HepG2 (cell line): ENCODE measurements around the gene IL32. TPM values are rescaled to one million over a fixed set of nuclear protein-coding genes. Genes with fewer than 3 reads are reported as not detected.

Experiments used
- ATAC-seq: fragments of 200-7000 bp; cut with Tn5 transposase; 3 replicates; pipeline ENCODE4 v1.9.1; 2020; ENCODE audit warnings: mild to moderate bottlenecking, moderate library complexity
- Bru-seq: library from RNA; stranded (reverse); fragments of 400-500 nt; gene quantifications from one replicate; lab custom pipeline; 2021; lab: Mats Ljungman, UMichigan
- BruChase-seq, 2 experiments: library from RNA; stranded (reverse); fragments of 400-500 nt; gene quantifications; one replicate each; lab custom pipeline; 2021; lab: Mats Ljungman, UMichigan
- BruUV-seq: library from RNA; stranded (reverse); fragments of 400-500 nt; replicated peaks from 2 replicates; lab custom pipeline; 2021; lab: Mats Ljungman, UMichigan
- CTCF ChIA-PET: fragments of 300-600 bp; formaldehyde crosslinking; extraction: SDS; loops from one replicate; lab custom pipeline; 2021; ENCODE audit warnings: low total read pairs, inconsistent platforms, low intra/inter-chr PET ratio; lab: Yijun Ruan, JAX
- POLR2A ChIA-PET: fragments of 350-600 bp; sonication (Branson Sonifier 250); formaldehyde crosslinking; loops from one replicate; lab custom pipeline; 2020; ENCODE audit warnings: antibody characterized with exemption, inconsistent platforms; lab: Yijun Ruan, JAX
- DNase-seq: peaks from one replicate; pipeline ENCODE4 v3.0.0-alpha.2; 2015; ENCODE audit warnings: low spot score
- FAIRE-seq: peaks from 3 replicates; lab custom pipeline; 2011; peaks lifted over from hg19 to GRCh38; lab: Jason Lieb, UNC
- H2AFZ ChIP-seq: one replicate; pipeline ENCODE4 v1.6.1; 2011; ENCODE audit warnings: low read length, inconsistent platforms
- H3K27ac ChIP-seq: fragments of 300-600 bp; 3 replicates; pipeline ENCODE4 v1.8.0; 2011; ENCODE audit warnings: mixed run types, mild to moderate bottlenecking, mixed read lengths, low read length, inconsistent platforms; ENCODE audit not compliant: insufficient read depth; ENCODE audit errors: extremely low read length
- H3K27me3 ChIP-seq, 2 experiments: fragments of 200-600 bp in 1 of 2; 2 replicates in 1 of 2; 3 replicates in 1 of 2; pipeline versions ENCODE4 v1.6.0 to v1.8.0; 2011; ENCODE audit warnings: low read length in 2 of 2, mild to moderate bottlenecking in 2 of 2, moderate library complexity in 2 of 2, inconsistent platforms in 1 of 2; ENCODE audit not compliant: insufficient read depth in 2 of 2, control insufficient read depth in 1 of 2
- H3K36me3 ChIP-seq, 2 experiments: fragments of 200-600 bp in 1 of 2; replicated peaks in 1 of 2; 2 replicates in 1 of 2; 3 replicates in 1 of 2; pipeline versions ENCODE4 v1.5.1 to v1.8.0; 2011; ENCODE audit warnings: low read length in 2 of 2, inconsistent platforms in 1 of 2; ENCODE audit not compliant: insufficient read depth in 2 of 2, control insufficient read depth in 1 of 2
- H3K4me1 ChIP-seq: 2 replicates; pipeline ENCODE4 v1.5.1; 2012; ENCODE audit warnings: low read length, inconsistent platforms; ENCODE audit not compliant: insufficient read depth
- H3K4me2 ChIP-seq: 2 replicates; pipeline ENCODE4 v1.6.0; 2011; ENCODE audit warnings: low read depth, low read length, inconsistent platforms
- H3K4me3 ChIP-seq, 3 experiments: fragments of 200-600 bp in 1 of 3; sonication (generic), shearing (Covaris generic) in 1 of 3; replicated peaks in 1 of 3; 2 replicates each; pipeline ENCODE4 v1.5.1; 2011 to 2016; ENCODE audit warnings: low read length in 3 of 3, inconsistent platforms in 2 of 3, low read depth in 2 of 3, mild to moderate bottlenecking in 2 of 3, control low read depth in 1 of 3, mixed read lengths in 1 of 3; ENCODE audit not compliant: insufficient read depth in 1 of 3
- H3K79me2 ChIP-seq: one replicate; pipeline ENCODE4 v1.6.1; 2011; ENCODE audit warnings: low read length, inconsistent platforms; ENCODE audit not compliant: insufficient read depth
- H3K9ac ChIP-seq: 2 replicates; pipeline ENCODE4 v1.6.0; 2011; ENCODE audit warnings: mild to moderate bottlenecking, low read depth, low read length, inconsistent platforms; ENCODE audit not compliant: insufficient read depth
- H3K9me3 ChIP-seq: 2 replicates; pipeline ENCODE4 v1.5.1; 2012; ENCODE audit warnings: mild to moderate bottlenecking, low read length
- H4K20me1 ChIP-seq: 2 replicates; pipeline ENCODE4 v1.6.0; 2011; ENCODE audit warnings: inconsistent platforms, mild to moderate bottlenecking, low read length, moderate library complexity; ENCODE audit not compliant: insufficient read depth
- BRF2 ChIP-seq: sonication (generic); formaldehyde crosslinking; IDR thresholded peaks from 2 replicates; pipeline ENCODE4 v1.8.1; 2022; ENCODE audit warnings: mild to moderate bottlenecking, missing genetic modification reagents
- KDM5A ChIP-seq: fragments of 200-600 bp; sonication (generic); IDR thresholded peaks from 2 replicates; pipeline ENCODE4 v1.7.0; 2018; ENCODE audit warnings: antibody characterized with exemption, mild to moderate bottlenecking, low read length, borderline replicate concordance
- MLLT10 ChIP-seq: sonication (generic); formaldehyde crosslinking; IDR thresholded peaks from 2 replicates; pipeline ENCODE4 v1.4.0; 2020; ENCODE audit warnings: missing genetic modification reagents
- MLX ChIP-seq: IDR thresholded peaks from 2 replicates; pipeline ENCODE4 v1.6.1; 2016
- NFIB ChIP-seq: sonication (generic); formaldehyde crosslinking; IDR thresholded peaks from 2 replicates; pipeline ENCODE4 v1.9.0; 2021; ENCODE audit warnings: missing genetic modification reagents, mild to moderate bottlenecking, borderline replicate concordance
- PBX2 ChIP-seq: IDR thresholded peaks from 2 replicates; pipeline ENCODE4 v1.6.1; 2016; ENCODE audit warnings: control low read depth
- PLRG1 ChIP-seq: fragments of 450-650 bp; conservative IDR thresholded peaks from 2 replicates; pipeline ENCODE4 v1.6.1; 2016
- TCF12 ChIP-seq, 2 experiments: fragments of 450-650 bp in 1 of 2; sonication (generic) in 1 of 2; formaldehyde crosslinking in 1 of 2; IDR thresholded peaks; 2 replicates each; pipeline versions ENCODE4 v1.6.1 to v1.8.0; 2017 to 2022; ENCODE audit warnings: antibody characterized with exemption in 1 of 2, mild to moderate bottlenecking in 1 of 2, missing genetic modification reagents in 1 of 2, moderate library complexity in 1 of 2
- ZBTB3 ChIP-seq: sonication (generic); formaldehyde crosslinking; IDR thresholded peaks from 2 replicates; pipeline ENCODE4 v1.4.0; 2020; ENCODE audit warnings: low read depth, mild to moderate bottlenecking, moderate library complexity, missing genetic modification reagents, borderline replicate concordance
- ZNF253 ChIP-seq: sonication (generic); formaldehyde crosslinking; IDR thresholded peaks from 2 replicates; pipeline ENCODE4 v1.8.0; 2022; ENCODE audit warnings: mild to moderate bottlenecking, missing genetic modification reagents, borderline replicate concordance
- ZNF441 ChIP-seq: sonication (generic); formaldehyde crosslinking; IDR thresholded peaks from 2 replicates; pipeline ENCODE4 v1.7.0; 2021; ENCODE audit warnings: missing genetic modification reagents, borderline replicate concordance
- ZNF580 ChIP-seq: IDR thresholded peaks from 2 replicates; pipeline ENCODE4 v1.6.1; 2016; ENCODE audit warnings: low read depth, borderline replicate concordance
- WGBS: methylation state at CpG from one replicate; pipeline ENCODE4 v1.1.6; 2017; ENCODE audit warnings: low lambda C conversion rate; 5-methylcytosine and 5-hydroxymethylcytosine counted together
- in situ Hi-C: cut with HindIII; loops from 2 replicates; pipeline ENCODE4 v1.10.0; 2017; ENCODE audit warnings: low pct_unique_long_range_greater_than_20kb; ENCODE audit not compliant: extremely low pct_ligation_motif_present
- intact Hi-C: fragments of 100-400 bp; cut with micrococcal nuclease; formaldehyde crosslinking; loops from one replicate; pipeline ENCODE4 v1.10.0; 2022; ENCODE audit not compliant: unreplicated experiment
- long read RNA-seq, 2 experiments: library from RNA in 1 of 2; library from polyadenylated mRNA in 1 of 2; stranded (forward) in 1 of 2; unstranded in 1 of 2; transcript quantifications; one replicate each; pipeline ENCODE4 v2.0.0, GENCODE V29; 2019 to 2022
- polyA minus RNA-seq, 3 experiments: library from RNA; depleted of rRNA, polyadenylated mRNA; stranded (reverse); fragments of >200 nt; gene quantifications; 2 replicates each; pipeline ENCODE4 v1.2.3, GENCODE V29; 2011; ENCODE audit warnings: low replicate concordance in 1 of 3
- polyA plus RNA-seq, 8 experiments: library from polyadenylated mRNA; depleted of rRNA in 3 of 8; stranded (reverse) in 7 of 8; unstranded in 1 of 8; fragments of >200 nt; fragmentation: Illumina TruSeq in 4 of 8; extraction: Trizol in 4 of 8; gene quantifications; 2 replicates each; pipeline versions ENCODE4 v1.2.1 to v1.2.3, GENCODE V29; 2011 to 2016; ENCODE audit warnings: low read depth in 4 of 8, missing spikeins in 1 of 8, mixed read lengths in 1 of 8; ENCODE audit not compliant: insufficient read depth in 1 of 8
- total RNA-seq, 5 experiments: library from RNA; depleted of rRNA; stranded (reverse); fragments of >200 nt; fragmentation: Illumina TruSeq; extraction: Trizol; gene quantifications; 2 replicates each; pipeline ENCODE4 v1.2.3, GENCODE V29; 2016; ENCODE audit warnings: low read depth in 1 of 5

The IL32 gene
- total RNA-seq (2016; rRNA removed; fragmentation: Illumina TruSeq; extraction: Trizol) (115 and 127 TPM in 2 replicates), polyA plus RNA-seq (2011; rRNA removed) (165 and 258 TPM in 2 replicates), polyA minus RNA-seq (2011; rRNA and poly(A)+ RNA removed; ENCODE audit: low replicate concordance) (6.3 and 96.8 TPM in 2 replicates), Bru-seq, nascent RNA (percentile 87 among the genes with signal in this experiment), BruChase-seq, experiment 1, labeled RNA remaining after a 6-hour chase (percentile 90 among the genes with signal in this experiment), BruChase-seq, experiment 2, labeled RNA remaining after a 2-hour chase (percentile 80 among the genes with signal in this experiment)
- 34.9 and 36.3 TPM in 2 replicates for total RNA-seq (2016; cell fraction: cytosol; rRNA removed; fragmentation: Illumina TruSeq; extraction: Trizol; ENCODE audit: low read depth)
- total RNA-seq (2016; cell fraction: insoluble cytoplasmic fraction; rRNA removed; fragmentation: Illumina TruSeq; extraction: Trizol) = 122 and 128 TPM in 2 replicates
- total RNA-seq (2016; cell fraction: membrane; rRNA removed; fragmentation: Illumina TruSeq; extraction: Trizol) = 38.8 and 44.9 TPM in 2 replicates
- total RNA-seq (2016; cell fraction: nucleus; rRNA removed; fragmentation: Illumina TruSeq; extraction: Trizol) = 61.4 and 65.7 TPM in 2 replicates
- 234 and 307 TPM in 2 replicates for polyA plus RNA-seq (2011; cell fraction: cytosol; rRNA removed)
- 204 and 358 TPM in 2 replicates for polyA plus RNA-seq (2011; cell fraction: nucleus; rRNA removed)
- 293 and 476 TPM in 2 replicates for polyA plus RNA-seq (2012)
- 97.2 and 118 TPM in 2 replicates for polyA plus RNA-seq (2016; cell fraction: cytosol; fragmentation: Illumina TruSeq; extraction: Trizol; ENCODE audit: low read depth)
- polyA plus RNA-seq (2016; cell fraction: insoluble cytoplasmic fraction; fragmentation: Illumina TruSeq; extraction: Trizol; ENCODE audit: low read depth) = 284 and 327 TPM in 2 replicates
- 84.7 and 107 TPM in 2 replicates for polyA plus RNA-seq (2016; cell fraction: membrane; fragmentation: Illumina TruSeq; extraction: Trizol; ENCODE audit: low read depth)
- polyA plus RNA-seq (2016; cell fraction: nucleus; fragmentation: Illumina TruSeq; extraction: Trizol; ENCODE audit: insufficient read depth, low read depth) = 211 and 224 TPM in 2 replicates
- polyA minus RNA-seq (2011; cell fraction: cytosol; rRNA and poly(A)+ RNA removed) = 73.6 and 109 TPM in 2 replicates
- polyA minus RNA-seq (2011; cell fraction: nucleus; rRNA and poly(A)+ RNA removed) = 73.1 and 123 TPM in 2 replicates
- long read RNA-seq, experiment 1, transcript IL32-206 (7 exons, 920 nt) = minor isoform, 19 of 207 reads
- long read RNA-seq, experiment 1, transcript IL32-201 (6 exons, 1,056 nt) = minor isoform, 10 of 207 reads
- long read RNA-seq, experiment 1, transcript IL32-211 (7 exons, 1,272 nt) = minor isoform, 28 of 207 reads
- long read RNA-seq, experiment 1, transcript IL32-202 (7 exons, 1,105 nt) = major isoform, 35 of 207 reads
- long read RNA-seq, experiment 1, partial matches to known transcripts = 12 of 207 reads
- long read RNA-seq, experiment 1, other reads (novel, unspliced or antisense) = 37 of 207 reads
- long read RNA-seq, experiment 2, transcript IL32-212 (6 exons, 1,198 nt) = minor isoform, 79 of 816 reads
- long read RNA-seq, experiment 2, transcript IL32-202 (7 exons, 1,105 nt) = major isoform, 101 of 816 reads
- long read RNA-seq, experiment 2, transcript IL32-206 (7 exons, 920 nt) = minor isoform, 80 of 816 reads
- long read RNA-seq, experiment 2, transcript IL32-211 (7 exons, 1,272 nt) = minor isoform, 76 of 816 reads
- long read RNA-seq, experiment 2, partial matches to known transcripts = 92 of 816 reads
- long read RNA-seq, experiment 2, other reads (novel, unspliced or antisense) = 166 of 816 reads

GRCh38 chr16:3065069-3065741 lies at the start of gene IL32:
TSS of gene IL32 (plus strand) at chr16:3065640. CDS start at chr16:3065812, 172 bp downstream.
- peak; percentile 77 for ATAC-seq
- TF ChIP-seq ZNF580 (CRISPR knock-in tag) = no peak
- no peak for TF ChIP-seq PBX2
- TF ChIP-seq KDM5A = no peak; the same call in 1 of the 2 replicates
- TF ChIP-seq NFIB (CRISPR knock-in tag) = no peak
- no peak for TF ChIP-seq ZNF253 (CRISPR knock-in tag)
- peak; percentile 49; the same call in 1 of the 2 replicates for TF ChIP-seq MLX (CRISPR knock-in tag)
- no peak for TF ChIP-seq ZNF441 (CRISPR knock-in tag)
- no peak for TF ChIP-seq TCF12 (IDR thresholded peaks at IDR 0.05)
- TF ChIP-seq TCF12 (CRISPR knock-in tag; IDR thresholded peaks at IDR 0.05) = 0 out of 2 replicates have a peak, but pooled peaks have one; percentile 16
- TF ChIP-seq ZBTB3 (CRISPR knock-in tag) = no peak
- no peak for TF ChIP-seq BRF2
- TF ChIP-seq PLRG1 = no peak
- TF ChIP-seq MLLT10 (CRISPR knock-in tag) = no peak

More at GRCh38 chr16:3065069-3065741, at the start of gene IL32:
- peaks cover 17% of the 10 kb centered on the region for H3K79me2 ChIP-seq
- CTCF ChIA-PET = no interaction called here
- POLR2A ChIA-PET = interaction anchor here (0.6 to 4.9 kb wide), 19 partner anchors 10 to 127 kb away, joined by 3 to 38 read pairs (median 7); partner anchors contain the start of genes HCFC1R1, THOC6, TNFRSF12A and ZNF205
- peaks cover 37% of the 10 kb centered on the region for H3K4me1 ChIP-seq
- peak within 1 kb of the TSS; percentile 82 for H3K27ac ChIP-seq
- H3K27me3 ChIP-seq = no peaks in the 10 kb centered on the region; a peak in 2 of 5 replicates
- in situ Hi-C loops (no loop called here), intact Hi-C loops (no loop called here)
- H3K9ac ChIP-seq = peak within 1 kb of the TSS; percentile 96
- H3K4me2 ChIP-seq = peak within 1 kb of the TSS; percentile 94
- no peak within 1 kb of the TSS for H2AFZ ChIP-seq
- BruUV-seq = no TSS peak
- H3K4me3 ChIP-seq = peak within 1 kb of the TSS; percentile 57 to 90 (median 71)
- H3K36me3 ChIP-seq = peaks cover 9 to 16% of the 10 kb centered on the region in 2 experiments; a peak in 2 of 5 replicates
- peak; percentile 87 for DNase-seq
- WGBS = 0% methylated on average over 13 of the region's 13 CpGs
- FAIRE-seq = peak; percentile 85
- no peaks in the 10 kb centered on the region for H4K20me1 ChIP-seq
- no peaks in the 10 kb centered on the region for H3K9me3 ChIP-seq
